Measurements from ENCODE around the gene XIRP2. TPM values are rescaled to one million over a fixed set of nuclear protein-coding genes. Genes with fewer than 3 reads are reported as not detected.
A peak's percentile ranks its signal among the peaks of the same experiment; 100 is the strongest.
"Not testable (repeated sequence)": the region's sequence is repeated elsewhere in the genome, so short reads cannot be mapped to it uniquely, and the experiment has no call there.

The XIRP2 gene
- total RNA-seq, 1 experiment from 2014 or later = under 0.01 TPM

DNA sequence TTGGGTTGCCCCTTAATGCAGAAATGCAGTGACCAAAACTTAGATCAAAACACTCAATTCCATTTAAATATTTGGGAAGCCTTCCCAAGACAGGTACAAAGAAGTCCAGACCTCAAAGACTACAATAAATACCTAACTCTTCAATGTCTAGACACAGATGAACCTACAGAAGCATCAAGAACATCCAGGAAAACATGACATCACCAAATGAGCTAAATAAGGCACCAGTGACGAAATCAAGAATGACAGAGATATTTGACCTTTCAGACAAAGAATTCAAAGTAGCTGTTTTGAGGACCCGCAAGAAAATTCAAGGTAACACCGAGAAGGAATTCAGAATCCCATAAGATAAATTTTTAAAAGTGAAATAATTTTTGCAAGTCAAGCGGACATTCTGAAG lies 140.2 kb downstream of the XIRP2 start:
- DNase-seq (ENCODE audit: low read depth) = no peak

DNA sequence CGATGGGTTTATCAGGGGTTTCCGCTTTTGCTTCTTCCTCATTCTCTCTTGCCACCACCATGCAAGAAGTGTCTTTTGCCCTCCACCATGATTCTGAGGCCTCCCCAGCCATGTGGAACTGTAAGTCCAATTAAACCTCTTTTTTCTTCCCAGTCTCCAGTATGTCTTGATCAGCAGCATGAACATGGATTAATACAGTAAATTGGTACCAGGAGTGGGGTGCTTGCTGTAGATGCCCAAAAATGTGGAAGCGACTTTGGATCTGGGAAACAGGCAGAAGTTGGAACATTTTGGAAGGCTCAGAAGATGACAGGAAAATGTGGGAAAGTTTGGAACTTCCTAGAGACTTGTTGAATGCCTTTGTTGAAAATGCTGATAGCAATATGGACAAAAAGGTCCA lies 146.7 kb downstream of the XIRP2 start:
- not testable (repeated sequence) for DNase-seq (ENCODE audit: low read depth)

DNA sequence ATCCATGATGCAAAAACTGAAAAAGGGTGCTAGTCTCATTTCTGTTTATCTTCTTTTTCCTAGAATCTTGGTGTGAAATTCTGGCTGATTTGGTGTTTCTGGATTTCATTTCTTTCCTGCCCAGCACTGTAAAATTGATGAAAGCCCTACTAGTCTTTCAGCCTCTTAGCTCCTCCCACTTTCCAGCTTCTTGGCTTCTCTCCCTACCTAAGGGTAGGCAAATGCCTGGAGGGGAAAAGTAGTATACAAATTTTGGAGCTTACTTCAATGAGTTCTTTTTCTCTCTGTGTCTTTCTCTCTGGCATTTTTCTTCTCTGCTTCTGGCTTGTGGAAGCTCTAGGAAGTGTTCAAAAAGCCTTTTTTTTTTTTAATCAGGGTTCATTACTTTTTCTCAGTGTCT lies 160.5 kb downstream of the XIRP2 start:
- no peak for DNase-seq (ENCODE audit: low read depth)

DNA sequence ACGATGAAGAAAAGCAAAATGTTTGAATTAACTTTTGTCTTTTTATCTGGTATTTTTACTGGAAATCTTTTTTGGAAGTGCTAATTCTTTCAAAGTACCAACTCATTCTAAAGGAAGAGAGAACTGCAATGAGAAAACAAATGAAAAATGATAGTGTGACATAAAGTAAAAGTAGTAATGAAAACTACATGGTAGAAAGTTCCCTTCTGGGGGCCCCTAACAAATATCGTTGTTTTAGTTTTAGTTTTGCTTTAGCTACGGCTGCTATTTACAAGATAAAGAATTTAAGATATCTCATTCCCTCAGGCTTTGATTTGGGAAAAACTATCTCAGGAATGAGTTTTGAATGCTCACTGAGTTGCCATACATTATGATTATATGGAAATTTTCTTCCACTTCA lies 161.4 kb downstream of the XIRP2 start:
- DNase-seq (ENCODE audit: low read depth) = no peak

DNA sequence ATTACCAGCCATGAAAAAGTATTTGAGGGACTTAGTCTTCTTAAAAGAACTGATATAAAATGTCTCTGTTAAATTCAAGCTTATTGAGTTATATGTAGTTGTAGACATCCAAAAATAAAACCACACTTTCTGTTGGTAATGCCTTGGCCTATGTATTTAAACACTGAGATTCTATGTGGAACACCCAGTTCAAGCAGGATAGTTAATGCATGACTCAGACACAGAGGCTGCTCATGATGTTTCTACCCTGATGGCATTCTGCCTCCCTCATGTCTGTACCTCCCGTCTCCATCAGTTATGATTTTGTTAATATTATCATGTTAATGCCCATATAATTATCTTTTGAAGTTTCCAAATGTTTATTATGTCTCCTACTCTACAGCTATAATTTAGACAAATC lies 164.5 kb downstream of the XIRP2 start:
- peak; percentile 28 for DNase-seq (ENCODE audit: low read depth)

DNA sequence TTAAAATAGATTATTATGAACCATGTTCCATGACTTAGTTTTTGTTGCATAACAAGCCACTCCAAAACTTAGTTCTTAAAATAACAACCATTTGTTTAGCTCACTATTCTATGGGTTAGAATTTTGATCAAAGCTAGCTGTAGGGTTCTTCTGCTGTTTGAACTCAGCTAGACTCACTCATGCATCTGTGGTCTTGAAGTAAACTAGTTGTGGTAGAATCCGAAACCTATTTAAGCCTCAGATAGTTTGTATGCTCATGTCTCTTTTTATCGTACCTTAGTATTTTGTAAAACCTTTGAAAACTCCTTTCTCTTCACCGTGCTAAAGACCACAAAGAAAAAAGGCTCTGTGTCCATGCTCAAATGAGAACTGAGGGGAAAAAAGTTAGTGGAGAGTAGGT lies 166.6 kb downstream of the XIRP2 start:
- no peak for DNase-seq (ENCODE audit: low read depth)

DNA sequence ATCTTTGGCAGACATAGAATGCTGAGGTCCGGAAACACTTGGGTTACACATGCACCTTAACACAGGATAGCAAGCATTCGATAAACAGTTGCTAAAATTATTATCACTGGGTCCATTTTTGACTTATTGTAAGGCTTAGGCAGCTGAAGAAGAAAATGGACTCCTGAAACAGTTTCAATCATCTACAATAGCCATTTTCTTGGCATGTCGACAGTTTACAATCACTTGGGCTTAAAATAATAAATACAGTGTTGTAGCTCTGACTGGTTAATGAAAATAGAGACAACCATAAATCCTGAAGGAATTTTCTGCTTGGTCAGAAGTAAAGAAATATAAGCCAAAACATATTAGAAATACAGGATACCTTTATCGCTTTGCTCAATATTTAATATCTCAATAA lies 169.2 kb downstream of the XIRP2 start:
- DNase-seq (ENCODE audit: low read depth) = no peak

DNA sequence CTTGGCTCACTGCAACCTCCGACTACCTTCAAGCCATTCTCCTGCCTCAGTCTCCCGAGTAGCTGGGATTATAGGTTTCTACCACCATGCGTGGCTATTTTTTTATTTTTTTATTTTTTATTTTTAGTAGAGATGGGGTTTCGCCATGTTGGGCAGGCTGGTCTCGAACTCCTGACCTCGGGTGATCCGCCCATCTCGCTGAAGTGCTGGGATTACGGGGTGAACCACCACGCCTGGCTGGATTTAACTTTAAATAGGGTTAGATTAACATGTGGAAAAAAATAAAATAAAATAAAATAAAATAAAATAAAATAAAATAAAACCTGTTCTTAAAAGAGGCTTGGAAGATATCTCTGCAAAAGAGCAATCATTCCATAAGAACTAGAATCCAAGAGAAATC lies 170.9 kb downstream of the XIRP2 start:
- DNase-seq (ENCODE audit: low read depth) = no peak

DNA sequence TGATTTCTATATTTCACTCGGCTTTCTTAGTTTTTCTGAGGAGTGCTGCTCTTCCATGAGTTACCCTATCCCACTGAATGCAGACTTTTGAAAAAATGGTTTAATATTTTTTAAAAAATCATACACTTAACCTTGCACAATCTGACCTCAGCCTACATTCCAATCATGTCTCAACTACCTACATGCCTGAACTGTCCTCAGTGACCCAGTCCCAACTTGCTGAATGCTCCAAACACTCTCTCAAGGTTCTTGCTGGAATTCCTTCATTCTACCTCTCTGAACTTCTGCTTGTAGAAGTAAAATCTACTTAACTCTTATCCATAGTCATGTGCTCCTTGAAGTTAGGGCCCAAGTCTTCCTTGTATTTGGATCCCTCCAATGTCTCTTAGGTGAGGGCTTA lies 181.6 kb downstream of the XIRP2 start:
- no peak for DNase-seq (ENCODE audit: low read depth)

DNA sequence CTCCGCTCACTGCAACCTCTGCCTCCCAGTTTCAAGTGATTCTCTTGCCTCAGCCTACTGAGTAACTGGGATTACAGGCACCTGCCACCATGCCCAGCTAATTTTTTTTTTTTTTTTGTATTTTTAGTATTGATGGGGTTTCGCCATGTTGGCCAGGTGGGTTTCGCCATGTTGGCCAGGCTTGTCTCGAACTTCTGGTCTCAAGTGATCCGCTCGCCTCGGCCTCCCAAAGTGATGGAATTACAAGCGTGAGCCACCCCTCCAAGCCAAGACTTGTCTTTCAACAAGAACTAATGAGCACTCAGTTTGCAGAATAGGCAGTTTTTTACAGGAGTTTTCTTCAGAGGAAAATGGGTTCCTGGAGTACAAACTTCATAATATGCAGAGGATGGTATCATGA lies 187.4 kb downstream of the XIRP2 start:
- not testable (repeated sequence) for DNase-seq (ENCODE audit: low read depth)

DNA sequence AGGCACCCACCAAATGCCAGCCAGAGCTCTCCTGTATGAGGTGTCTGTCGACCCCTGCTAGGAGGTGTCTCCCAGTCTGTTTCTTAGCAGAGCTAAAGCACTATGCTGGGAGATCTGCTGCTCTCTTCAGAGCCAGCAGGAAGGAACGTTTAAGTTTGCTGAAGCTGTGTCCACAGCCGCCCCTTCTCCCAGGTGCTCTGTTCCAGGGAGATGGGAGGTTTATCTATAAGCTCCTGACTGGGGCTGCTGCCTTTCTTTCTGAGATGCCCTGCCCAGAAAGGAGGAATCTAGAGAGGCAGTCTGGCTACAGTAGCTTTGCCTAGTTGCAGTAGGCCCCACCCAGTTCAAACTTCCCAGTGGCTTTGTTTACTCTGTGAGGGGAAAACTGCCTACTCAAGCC lies 210.7 kb downstream of the XIRP2 start:
- not testable (repeated sequence) for DNase-seq (ENCODE audit: low read depth)

DNA sequence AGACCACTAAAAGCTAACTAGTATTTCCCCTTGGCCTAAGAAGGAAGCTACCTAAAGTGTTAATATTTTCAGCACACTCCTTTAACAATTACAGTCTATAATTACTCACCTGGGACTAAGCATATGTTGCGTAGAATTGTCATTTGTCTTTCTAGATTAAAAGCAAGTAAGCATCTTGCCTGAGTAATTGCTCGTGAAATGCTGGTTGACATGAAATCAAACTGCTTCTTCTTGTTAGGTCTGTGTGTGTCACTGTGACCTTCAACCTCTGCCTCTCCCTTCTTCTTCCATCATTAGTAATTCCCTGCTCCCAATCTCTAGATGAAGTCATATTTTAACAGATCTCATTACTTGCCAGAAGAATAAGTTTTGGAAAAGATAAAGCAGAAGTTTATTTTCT lies 212.2 kb downstream of the XIRP2 start:
- peak; percentile 5 for DNase-seq (ENCODE audit: low read depth)

DNA sequence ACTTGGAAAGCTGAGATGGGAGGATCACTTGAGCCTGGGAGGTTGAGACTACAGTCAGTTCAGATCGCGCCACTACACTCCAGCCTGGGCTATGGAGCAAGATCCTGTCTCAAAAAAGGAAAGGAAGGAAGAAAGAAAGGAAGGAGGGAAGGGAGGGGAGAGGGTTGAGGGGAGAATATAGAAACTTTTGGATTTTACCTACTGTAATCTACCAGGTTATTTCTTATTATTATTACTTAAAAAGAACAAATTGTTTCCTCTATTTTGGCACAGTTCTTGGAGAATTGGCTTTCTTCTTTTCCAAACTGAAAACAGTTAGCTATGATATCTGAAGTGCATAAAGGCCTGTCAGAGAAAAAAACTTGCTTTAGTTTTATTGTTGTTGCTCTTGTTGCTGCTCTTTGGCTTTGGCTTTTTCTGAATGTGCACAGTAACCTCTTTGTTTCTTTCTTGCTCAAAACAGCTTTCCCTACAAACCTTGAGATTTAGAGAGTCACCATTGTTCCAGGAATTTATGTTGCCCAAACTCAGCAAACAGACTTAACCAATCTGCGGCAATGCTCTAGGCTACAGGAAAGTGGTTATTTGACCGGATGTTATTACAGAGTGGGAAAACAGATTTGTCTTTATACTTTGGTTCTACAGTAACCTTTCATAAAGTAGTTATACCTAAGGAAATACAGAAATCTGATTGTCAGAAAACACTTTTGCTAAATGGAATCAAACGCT lies 214.9 kb downstream of the XIRP2 start:
- DNase-seq (ENCODE audit: low read depth) = no peak

DNA sequence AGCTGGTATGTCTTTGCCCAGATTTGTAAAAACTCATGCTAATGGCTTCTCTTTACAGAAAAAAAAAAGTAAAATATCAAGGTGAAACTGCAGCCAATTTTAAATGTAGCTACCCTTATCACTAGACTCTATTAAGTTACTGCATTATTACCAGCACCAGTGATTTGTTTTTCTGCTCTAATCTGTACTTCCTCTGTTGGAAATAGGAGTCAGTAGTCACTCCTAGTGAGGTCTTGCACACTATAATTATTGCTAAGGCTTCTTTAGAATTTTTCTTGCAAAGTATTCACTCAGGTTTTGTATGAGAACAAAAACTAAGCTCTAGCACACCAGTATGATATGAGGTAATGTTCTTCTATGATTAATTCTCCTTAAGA lies 215.5 kb downstream of the XIRP2 start:
- DNase-seq (ENCODE audit: low read depth) = no peak

DNA sequence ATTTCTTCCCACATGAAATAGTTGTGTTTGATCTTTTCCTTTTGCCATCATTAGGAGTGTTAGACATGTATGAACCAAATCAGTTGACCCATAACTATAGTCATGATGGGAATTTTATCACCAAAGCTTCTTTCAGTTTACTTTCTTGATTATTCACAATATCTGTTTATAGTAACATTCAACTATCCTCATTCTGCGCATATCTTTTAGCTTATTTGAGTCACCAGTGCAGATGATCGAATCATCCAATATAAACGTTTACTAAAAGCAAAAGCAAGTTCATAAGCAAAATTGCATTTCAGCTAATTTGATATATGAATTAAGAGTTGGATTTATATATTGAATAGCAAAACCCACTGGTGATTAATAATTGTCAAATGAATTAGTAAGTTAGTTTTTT lies 216.4 kb downstream of the XIRP2 start:
- DNase-seq (ENCODE audit: low read depth) = no peak

DNA sequence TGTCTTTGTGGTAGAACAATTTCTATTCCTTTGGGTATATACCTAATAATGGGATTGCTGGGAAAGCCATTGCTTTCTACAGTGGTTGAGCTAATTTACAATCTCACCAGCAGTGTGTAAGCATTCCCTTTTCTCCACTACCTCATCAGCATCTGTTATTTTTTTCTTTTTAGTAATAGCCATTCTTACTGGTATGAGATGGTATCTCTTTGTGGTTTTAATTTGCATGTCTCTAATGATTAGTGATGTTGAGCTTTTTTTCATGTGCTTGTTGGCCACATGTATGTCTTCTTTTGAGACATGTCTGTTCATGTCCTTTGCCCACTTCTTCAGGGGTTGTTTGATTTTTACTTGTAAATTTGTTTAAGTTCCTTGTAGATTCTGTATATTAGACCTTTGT lies 221.4 kb downstream of the XIRP2 start:
- not testable (repeated sequence) for DNase-seq (ENCODE audit: low read depth)

DNA sequence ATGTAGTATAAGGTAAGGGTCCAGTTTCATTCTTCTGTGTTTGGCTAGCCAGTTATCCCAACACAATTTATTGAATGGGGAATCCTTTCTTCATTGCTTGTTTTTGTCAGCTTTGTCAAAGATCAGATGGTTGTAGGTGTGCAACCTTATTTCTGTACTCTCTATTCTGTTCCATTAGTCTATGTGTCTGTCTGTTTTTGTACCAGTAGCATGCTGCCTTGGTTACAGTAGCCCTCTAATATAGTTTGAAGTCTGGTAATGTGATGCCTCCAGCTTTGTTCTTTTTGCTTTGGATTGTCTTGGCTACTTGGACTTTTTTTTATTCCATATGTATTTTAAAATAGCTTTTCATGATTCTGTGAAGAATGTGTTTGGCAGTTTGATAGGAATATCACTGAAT lies 222.1 kb downstream of the XIRP2 start:
- DNase-seq (ENCODE audit: low read depth) = no peak

DNA sequence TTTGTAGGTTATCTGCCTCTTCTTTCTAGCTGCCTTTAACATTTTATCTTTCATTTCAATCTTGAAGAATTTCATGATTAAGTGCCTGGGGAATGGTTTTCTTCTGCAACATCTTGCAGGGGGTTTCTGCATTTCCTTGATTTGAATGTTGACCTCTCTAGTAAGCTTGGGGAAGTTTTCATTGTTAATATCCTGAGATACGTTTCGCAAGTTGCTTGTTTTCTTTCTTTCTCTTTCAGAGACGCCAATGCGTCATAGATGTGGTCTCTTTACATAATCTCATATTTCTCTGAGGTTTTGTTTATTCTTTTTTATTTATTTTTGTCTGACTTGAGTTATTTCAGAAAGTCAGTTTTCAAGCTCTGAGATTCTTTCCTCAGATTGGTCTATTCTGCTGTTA lies 225.7 kb downstream of the XIRP2 start:
- peak; percentile 36 for DNase-seq (ENCODE audit: low read depth)

DNA sequence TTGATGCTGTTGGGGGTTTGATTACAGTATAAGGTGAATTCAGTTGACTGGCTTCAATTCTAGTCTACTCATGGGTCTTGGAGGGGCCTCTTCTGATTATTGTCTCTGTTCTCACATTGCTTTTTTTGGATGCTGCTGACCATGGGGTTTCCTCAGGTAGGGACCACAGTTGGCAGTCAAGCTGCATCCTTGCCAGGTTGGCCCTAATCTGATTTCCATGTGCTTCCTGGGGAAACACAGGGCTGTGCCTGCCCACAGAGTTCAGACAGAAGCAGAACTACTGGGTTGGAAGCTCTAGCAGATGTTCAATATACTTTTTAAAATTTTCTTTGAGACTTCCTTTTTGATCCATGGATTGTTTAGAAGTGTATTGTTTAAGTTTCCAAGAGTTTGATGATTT lies 227.3 kb downstream of the XIRP2 start:
- no peak for DNase-seq (ENCODE audit: low read depth)

DNA sequence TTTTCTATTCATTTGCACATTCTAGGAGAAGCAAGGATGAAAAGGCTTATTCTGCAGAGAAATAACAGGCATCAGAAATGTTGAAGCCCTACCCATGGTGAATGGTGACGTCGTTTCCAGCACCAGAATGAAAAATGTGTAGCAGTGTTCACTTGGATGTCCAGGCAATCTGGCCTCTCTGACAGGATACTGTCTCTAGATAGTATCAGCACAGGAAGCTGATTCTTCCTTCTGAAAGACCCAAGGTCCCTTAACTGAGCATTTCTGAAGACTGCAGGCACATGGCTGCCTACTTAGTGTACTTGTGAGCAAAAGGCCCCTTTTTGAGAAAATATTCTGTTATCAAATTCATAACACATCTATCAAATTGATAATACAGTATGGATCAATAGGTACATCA lies 234.1 kb downstream of the XIRP2 start:
- DNase-seq (ENCODE audit: low read depth) = no peak

DNA sequence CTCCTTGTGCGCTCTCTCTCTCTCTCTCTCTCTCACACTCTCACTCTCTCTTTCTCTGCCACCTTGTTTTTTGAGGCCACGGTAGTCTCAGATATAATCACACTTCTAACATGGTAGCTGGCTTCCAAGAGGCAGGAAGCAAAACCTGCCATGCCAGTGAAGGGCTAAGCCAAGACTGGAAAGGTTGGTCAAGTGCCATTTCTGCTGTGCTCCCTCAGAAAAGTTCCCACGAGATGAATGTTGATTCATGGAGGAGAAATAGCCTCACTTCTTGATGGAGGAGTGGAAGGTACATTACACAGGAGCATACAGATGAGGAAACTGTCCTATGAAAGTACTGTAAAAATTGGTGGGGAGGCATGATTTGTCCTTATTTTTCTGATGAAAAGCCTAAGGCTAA lies 237.9 kb downstream of the XIRP2 start:
- no peak for DNase-seq (ENCODE audit: low read depth)

DNA sequence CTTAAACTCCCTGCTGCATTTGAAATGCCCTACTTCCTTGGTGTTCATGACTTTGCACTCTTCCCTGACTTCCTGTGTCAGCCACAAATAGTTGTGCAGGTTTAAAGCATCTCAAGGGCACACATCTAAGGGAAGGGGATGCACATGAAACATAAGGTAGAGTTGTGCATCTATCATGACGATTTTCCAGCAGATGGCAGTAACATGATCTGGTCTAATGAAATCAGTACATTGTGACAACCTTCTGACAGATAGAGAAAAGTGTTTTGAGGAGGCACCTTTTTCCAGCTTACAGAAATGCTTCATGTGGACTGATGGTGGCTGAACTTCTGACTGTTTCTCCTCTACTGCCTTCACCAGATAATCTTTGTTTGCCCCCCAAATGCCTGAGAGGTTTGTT lies 238.9 kb downstream of the XIRP2 start:
- peak; percentile 51 for DNase-seq (ENCODE audit: low read depth)

DNA sequence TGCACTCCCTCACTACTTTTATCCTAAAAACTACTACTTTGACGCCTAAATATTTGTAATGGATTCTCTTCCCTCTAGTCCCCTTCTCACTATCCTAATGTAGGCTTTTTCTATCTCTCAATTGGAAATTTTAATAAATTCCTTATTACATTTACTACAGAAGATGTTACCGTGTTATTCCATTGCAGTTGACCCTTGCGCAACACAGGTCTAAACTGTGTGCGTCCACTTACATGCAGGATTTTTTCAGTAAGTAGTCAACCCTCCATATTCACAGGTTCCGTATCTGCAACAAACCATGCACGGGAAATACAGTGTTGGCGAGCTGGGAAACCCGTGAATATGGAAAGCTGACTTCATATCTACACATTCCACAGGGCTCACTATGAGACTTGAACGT lies 239.8 kb downstream of the XIRP2 start:
- no peak for DNase-seq (ENCODE audit: low read depth)

DNA sequence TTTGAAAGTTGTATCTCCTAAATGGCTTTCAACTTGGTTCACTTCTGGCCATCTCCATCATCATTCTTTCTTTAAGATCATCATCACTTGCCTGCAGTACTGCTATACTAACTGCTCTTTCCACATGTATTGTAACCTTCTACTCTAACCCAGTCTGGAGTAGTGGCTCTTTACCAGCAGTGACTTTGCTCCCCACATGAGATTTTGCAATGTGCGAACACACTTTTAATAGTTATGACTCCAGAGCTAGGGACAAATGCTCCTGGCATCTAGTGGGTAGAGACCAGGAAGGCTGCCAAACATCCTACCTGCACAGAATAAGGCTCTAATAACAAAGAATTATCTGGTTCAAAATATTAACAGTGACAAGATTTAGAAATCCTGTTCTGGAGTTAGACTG lies 243.8 kb downstream of the XIRP2 start:
- no peak for DNase-seq (ENCODE audit: low read depth)

All from LHCN-M2 (cell line).